Activated T-helper 1 cell treated with anti-CD3 and anti-CD28 coated beads, Interleukin-2, amount 50 U/mL, for 16 hours (primary cell): Measurements from ENCODE around the gene TMEM38B.
"Not testable (repeated sequence)": the region's sequence is repeated elsewhere in the genome, so short reads cannot be mapped to it uniquely, and the experiment has no call there.

Experiments used
- DNase-seq, 2 donors: peaks; one replicate each; pipeline ENCODE4 v3.0.0-alpha.2; 2020; ENCODE audit warnings: low read depth in 1 of 2, low spot score in 1 of 2

TMEM38B gene

DNA sequence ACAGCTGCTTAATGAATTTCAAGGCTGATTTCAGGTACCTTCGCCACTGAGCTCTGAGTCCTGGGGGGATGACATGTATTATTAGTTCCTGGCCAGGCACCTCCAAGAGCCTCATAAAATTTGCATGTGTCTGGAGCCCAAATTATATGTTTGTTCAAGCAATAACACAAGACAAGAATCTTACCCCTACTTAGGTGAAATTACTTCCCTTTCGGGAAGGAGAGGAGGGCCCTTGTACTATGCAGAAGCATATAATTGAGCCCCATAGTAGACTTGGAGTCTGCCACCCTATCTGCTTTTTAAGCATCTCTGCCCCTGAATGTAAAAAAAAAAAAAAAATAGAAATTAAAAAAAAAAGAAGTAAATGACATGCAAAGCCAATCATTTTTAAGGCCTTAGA, 13.0 kb upstream of the TMEM38B start:
- no peak for DNase-seq

DNA sequence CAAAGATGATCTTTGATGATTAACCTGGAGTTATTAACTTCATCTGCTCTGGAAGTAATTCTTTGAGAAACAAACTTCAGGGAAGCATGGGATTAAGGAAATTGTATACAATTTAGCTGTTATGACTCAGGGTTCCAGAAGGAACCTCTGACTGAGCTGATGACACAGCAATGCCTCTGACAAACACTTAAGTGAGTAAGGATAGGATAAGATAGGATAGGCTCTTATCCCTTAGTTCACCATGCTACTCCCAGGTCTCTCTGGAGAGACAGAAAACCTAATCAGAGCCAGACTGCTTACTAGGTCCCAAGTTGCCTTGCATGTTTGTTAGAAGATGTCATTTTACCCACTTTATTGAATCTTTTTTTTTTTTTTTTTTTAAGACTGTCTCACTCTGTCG, 12.6 kb upstream of the TMEM38B start:
- DNase-seq, result no peak

DNA sequence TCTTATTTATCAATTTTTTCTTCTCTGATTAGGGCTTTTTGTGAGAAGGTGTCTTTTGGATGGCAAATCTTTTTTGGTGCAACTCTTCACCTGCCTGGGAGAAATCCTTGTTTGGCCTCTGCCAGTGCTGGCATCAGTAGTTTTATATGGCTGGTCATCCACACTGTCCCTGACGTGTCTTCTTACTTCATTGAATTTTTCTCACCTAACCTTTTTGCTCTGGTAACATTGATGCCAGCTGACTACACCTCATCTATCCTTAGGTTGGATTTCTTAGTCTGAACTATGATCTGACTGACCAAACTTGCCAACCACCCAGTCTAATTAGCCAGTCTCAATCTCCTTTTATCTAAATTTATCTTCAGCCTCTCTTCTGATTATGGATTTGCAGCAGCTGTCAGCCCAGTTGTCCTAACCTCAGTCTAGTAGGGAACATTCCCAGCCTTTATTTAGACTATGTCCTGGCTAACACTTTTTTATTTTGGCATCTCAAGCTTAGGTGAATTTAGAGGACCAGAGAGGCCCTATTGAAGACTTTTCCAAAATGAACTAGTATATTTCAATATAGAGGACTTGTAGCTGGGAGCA, 10.6 kb upstream of the TMEM38B start:
- no peak for DNase-seq

DNA sequence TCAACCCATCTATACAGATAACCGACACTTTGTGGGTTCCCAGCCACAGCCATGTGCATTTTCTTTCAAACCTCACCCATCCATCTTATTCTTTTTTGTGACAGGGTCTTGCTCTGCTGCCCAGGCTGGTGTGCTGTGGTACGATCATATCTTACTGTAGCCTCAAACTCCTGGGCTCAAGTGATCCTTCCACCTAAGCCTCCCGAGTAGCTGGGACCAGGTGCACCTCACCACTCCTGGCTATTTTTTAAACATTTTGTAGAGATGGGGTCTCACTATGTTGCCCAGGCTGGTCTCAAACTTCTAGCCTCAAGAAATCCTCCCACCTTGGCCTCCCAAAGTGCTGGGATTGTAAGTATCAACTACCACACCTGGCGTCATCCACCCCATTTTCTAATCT, 7.4 kb upstream of the TMEM38B start:
- no peak for DNase-seq

DNA sequence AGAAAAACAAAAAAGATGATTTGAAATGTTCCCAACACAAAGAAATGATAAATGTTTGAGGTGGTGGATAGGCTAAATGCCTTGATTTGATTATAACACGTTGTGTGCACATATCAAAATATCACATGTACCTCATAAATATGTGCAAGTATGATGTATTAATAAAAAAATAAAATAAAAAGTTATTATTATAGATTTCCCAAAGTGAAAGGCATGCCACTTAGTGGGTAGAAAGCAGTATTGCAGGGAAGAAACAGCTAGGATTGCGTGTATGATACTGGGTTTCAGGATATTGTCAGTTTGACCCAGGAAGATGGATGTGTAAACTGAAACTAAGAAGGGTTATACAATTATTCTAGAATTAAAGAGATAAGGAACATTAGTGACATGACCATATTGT, 3.6 kb upstream of the TMEM38B start:
- no peak for DNase-seq

DNA sequence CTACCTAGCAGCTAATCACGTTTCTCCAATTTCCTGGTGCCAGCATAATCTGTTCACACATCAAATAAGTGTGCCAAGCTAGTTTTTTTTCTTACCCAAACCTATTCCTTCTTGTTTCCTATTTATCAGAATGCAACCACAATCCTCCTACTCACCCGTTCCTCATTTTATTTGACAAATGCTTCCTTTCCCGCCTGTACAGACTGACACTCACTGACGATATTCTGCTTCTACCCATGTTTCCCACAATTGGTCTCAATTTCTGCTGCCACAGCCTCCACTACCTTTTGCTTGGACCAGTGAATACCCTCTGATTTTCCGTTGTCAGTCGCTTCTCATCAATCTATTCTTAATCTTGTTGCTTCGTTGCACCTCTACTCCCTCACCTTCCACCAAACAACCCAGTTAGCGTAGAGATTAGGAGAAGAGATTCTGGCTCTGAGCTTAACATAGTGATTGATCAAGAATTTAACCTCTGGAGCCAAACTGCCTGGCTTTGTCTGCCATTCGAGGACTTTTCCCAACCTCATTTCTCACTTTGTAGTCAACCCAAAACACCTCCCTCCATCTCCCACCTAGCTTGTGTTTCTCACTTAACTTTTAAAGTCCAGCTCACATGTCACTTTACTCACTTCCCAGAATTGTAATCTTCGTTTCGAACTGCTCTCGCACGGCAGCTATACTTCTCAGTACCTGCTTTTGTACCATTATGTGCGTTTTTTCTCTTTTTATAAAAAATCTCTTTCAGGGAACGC, 729 bp upstream of the TMEM38B start:
- DNase-seq, result no peak

DNA sequence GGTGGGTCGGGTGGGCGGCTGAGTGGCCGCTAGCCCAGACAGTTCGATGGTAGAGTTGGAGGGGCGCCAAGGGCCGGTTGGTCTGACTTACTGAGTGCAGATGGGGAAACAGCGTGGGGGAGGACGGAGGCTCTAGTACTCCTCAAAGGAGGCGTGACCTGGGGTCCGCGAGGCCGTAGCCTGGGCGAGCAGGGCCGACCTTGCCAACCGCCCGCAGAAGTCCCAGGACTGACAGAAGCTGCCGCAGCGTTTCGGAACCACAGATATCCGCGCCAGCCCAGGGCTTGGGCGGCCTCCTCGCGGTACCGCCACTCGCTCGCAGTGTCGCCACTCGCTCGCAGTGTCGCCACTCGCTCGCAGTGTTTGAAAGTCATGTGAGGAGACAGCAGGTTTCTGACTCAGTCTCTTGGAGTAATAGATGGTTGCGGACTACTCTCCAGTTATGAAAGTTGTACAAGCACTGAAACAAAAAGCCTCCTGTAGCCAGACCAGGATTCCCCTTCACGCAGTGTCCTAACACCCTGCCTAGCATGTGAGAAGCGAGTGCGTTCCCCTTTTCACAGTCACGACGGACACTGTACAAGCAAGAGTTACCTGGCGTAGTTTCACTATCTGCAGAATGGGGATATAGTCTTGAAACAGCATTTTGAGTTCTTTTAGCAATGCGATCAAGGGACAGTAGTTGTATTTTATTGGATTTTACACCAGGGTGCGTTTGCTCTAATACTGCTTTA, 674 bp downstream of the TMEM38B start:
- peak; percentile 18 to 24 for DNase-seq

DNA sequence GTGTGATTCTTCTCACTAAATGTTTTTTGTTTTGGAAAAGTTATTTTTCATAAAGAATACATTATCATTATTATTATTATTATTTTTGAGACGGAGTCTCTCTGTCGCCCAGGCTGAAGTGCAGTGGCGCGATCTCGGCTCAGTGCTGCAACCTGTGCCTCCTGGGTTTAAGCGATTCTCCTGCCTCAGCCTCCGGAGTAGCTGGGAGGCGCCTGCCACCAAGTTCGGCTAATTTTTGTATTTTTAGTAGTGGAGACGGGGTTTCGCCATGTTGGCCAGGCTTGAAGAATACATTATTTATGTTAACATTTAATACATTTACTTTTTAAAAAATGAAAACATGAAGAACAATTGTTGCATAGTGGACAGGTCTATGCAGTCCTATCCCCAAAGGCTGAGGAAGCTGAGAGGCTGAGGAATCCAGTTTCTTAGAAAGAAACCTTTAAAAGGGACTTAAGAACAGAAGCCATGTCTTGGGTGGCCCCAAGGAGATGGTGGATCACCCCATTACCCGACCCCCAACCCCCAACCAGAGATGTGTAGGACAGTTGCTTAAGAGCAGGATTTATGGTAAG, 2.0 kb downstream of the TMEM38B start:
- no peak for DNase-seq

DNA sequence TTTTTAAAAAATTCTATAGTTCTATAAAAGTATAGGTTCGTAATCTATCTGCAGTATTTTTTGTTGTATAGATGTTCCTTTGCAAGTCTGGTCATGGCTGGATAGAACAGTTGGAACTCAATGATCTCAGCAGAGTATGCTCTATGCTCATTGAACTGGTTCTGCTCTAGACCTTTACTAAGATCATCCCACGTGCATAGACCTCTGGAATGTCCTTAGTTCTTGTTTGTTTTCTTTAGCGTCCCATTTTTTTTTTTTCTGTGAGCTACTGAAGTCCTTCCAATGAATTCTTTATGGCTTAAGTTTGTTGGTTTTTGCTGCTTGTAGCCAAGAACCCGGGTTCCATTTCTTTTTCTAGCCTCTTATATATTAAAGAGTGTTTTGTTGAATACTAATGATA, 3.5 kb downstream of the TMEM38B start:
- no peak for DNase-seq

DNA sequence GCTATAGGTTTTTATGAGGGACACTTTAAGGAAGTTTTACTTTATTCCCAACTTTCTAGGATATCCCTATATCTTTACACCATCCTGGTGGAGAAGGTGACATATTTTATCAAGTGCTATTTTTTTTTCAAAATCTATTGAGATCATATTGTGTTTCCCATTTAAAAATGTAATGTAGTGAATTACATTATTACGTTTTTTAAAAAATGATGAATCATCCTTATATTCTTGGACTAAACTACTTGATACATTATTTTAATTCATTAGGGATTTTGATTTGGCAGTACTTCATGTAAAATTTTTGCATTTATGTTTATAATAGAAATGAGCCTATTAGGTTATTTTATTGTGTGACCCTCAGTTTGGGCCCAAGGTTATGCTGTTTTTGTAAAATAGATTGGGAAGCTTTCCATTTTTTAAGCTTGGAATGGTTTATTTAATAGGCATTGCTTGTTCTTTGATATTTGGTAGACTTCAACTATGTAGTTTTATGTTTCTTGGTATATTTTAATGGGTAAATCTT, 4.1 kb downstream of the TMEM38B start:
- no peak for DNase-seq

DNA sequence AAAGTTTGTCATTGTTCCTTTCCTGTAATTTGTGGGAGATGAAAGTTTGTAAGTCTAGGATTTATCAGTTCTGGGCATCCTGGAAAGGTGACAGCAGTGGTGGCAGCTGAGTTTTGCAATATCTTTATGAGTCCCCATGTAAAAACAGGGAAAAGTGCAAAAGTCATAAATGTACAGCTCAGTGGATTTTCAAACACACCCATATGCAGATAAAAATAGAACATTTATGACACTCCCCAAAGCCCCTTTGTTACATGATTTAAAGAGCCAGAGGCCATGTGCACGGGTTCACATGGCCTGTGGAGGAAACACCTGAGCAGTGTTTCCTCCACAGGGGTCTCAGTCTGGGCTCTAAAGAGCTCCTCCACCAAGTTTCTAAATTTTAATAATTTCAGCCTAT, 6.3 kb downstream of the TMEM38B start:
- no peak for DNase-seq

DNA sequence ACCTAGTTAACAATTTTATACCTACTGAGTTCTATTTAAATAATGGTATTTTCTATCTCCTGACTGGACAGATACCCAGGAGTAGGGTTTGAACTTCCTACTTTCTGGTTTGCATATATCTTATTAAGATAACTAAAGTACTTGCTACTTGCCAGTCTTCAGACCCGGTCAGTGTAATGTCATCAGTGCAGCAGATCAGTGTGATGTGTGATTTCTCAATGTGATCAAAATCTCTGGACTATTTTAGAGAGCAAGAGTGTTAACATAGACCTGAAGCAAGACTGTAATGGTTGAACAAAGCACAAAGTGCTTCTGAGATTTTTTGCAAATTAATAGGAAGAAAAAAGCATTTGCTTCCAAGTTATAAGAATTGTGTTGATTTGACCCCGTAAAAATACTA, 6.8 kb downstream of the TMEM38B start:
- no peak for DNase-seq

DNA sequence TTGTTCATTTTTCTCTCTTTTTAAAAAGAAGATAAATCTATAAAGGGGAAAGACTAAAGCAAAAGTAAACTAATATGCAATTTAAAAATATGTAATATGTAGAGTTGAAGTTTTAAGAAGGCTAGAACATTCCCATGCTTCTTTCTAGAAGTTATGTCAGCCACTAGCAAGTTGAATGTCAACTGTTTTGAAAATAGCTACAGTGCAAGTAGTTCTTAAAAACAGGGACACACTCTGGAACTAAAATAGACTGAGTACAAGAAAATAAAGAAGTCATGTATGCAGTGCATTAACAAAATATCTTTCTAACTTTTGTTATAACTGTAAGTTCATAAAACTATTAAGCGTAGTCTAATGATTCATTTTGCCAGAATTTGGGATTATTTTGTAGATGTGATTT, 7.9 kb downstream of the TMEM38B start:
- no peak for DNase-seq

DNA sequence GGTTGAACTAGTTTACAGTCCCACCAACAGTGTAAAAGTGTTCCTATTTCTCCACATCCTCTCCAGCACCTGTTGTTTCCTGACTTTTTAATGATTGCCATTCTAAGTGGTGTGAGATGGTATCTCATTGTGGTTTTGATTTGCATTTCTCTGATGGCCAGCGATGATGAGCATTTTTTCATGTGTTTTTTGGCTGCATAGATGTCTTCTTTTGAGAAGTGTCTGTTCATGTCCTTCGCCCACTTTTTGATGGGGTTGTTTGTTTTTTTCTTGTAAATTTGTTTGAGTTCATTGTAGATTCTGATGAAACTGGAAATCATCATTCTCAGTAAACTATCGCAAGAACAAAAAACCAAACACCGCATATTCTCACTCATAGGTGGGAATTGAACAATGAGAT, 9.3 kb downstream of the TMEM38B start:
- DNase-seq, result not testable (repeated sequence)

DNA sequence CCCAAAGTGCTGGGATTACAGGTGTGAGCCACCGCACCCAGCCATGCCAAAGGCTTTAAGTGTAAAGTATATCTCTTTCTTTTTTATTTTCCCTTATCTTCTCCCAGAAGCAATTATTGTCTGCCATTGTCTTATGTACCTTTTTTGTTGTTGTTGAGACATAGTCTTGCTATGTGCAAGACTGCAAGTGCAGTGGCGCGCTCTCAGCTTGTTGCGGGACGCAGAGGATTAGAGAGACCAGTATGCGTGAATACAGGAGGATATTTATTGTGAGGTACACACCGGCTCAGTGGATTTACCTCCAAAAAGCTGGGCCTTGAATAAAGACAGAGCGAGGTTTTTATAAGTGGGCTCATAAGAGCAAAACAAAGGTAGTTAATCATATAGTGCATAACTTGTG, 11.8 kb downstream of the TMEM38B start:
- no peak for DNase-seq

DNA sequence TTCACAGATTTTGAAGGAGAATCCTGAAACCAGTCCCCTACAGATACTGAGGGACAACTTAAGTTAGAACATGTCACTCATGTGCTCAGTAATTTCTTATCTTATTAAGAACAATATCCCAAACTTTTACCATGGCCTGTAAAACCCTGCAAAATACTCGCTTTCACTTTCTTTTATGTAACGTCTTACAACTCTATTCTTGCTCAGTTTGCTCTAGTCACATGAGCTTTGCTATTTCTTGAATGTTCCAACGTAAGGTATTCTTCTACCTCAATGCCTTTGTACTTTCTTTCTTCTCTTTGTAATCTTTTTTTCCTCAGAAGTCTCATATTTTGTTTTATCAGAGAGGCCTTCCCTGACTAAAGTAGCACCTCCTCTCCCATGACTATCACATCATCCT, 14.1 kb downstream of the TMEM38B start:
- no peak for DNase-seq

DNA sequence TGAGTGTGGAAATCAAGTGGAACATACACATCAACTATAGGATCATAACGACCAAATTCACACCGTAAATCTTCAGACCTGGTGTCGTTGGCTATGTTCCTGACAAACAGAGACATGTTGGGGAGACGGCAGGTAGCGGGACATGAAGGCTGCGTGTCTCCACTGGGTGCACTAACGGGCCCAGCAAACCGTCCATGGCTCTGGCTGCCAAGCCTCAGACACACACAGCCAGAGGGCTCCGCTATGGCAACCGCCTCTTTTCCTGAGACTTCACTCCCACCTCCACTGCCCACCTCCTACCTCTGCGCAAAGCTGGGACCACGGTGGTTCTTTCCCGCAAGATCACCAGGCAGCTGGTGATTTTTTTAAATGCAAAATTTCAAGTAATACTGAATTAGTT, 16.3 kb downstream of the TMEM38B start:
- no peak for DNase-seq

DNA sequence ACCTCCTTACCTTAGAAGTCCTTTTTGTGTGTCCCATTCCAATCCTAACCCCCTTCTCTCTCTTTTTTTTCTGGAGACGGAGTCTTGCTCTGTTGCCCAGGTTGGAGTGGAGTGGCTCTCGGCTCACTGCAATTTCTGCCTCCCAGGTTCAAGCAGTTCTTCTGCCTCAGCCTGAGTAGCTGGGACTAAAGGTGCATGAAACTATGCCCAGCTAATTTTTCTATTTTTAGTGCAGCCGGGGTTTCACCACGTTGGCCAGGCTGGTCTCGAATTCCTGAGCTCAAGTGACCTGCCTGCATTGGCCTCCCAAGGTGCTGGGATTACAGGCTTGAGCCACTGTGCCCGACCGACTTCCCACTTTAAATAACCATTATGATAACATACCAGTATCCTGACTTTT, 17.5 kb downstream of the TMEM38B start:
- DNase-seq, result no peak

DNA sequence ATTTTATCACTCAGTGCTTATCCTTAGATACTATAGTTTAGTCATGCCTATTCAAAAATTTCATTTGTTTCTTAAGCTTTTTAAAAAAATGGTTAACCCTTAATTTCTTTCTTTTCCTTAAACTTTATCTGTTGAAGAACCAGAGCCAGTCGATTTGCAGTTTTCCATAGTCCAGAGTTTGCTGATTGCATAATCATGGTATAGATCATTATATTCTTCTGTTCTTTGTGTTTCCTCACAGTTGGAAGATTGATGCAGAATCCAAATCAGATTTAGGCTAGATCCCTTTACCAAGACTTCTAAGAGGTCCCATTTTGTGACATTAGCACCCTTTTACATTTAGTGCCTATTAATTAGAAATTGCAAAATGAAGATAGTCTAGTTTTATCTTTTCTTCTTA, 18.0 kb downstream of the TMEM38B start:
- no peak for DNase-seq

DNA sequence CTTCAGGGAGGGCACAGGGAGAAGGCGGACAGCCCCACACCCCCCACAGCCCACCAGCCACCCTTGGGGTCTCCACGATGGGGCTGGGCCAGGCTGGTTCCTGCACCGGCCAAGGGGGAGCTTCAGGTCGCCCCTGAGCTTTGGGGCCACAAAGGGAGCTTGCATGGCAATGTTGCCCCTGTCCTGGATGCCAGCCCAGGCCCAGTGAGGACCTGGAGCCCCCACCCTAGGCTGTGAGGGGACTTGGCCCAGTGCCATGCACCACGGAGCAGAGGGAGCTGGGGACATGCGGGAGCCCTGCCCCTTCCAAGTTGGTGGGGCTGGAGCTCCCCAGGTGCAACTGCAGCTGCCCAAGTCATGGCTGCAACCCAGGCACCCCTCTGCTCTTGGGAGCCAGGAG, 18.4 kb downstream of the TMEM38B start:
- no peak for DNase-seq

DNA sequence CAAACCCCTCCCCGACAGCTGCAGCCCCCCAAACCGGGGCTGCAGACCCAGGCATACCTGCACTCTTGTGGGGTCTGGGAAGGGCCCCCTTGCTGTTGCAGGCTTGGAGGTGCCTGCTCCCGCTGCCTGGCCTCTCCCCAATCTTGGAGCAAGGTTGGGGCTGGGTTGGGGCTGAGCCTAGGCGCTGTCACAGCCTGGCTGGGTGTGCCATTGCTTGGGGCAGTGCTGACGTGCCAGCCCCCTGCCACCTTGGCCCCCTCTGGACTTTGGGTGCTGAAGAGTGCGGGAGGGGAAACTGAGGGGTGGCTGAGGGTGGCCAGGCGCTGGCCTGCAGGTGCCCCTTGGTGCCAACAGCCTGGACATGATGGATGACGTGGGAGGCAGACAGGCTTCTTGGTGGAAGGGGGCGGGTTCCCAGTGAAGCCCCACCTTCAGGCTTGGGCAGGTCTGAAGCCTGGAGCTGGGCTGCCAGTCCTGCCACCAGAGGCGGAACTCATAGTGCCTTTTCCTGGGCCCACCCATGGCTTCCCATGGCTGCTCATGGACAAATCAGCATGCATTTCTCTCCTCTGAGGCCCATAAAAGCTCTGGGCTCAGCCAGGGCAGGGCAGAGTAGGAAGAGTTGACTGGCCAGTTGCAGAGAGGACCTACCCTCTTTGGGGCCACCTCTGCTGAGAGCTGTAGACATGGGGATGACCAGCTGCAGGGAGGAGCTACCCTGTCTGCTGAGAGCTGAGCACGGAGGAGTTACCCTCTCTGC, 19.1 kb downstream of the TMEM38B start:
- no peak for DNase-seq
